ENCODE measurements around the gene SIL1.
"Not testable (repeated sequence)": the region's sequence is repeated elsewhere in the genome, so short reads cannot be mapped to it uniquely, and the experiment has no call there.

The SIL1 gene

DNA sequence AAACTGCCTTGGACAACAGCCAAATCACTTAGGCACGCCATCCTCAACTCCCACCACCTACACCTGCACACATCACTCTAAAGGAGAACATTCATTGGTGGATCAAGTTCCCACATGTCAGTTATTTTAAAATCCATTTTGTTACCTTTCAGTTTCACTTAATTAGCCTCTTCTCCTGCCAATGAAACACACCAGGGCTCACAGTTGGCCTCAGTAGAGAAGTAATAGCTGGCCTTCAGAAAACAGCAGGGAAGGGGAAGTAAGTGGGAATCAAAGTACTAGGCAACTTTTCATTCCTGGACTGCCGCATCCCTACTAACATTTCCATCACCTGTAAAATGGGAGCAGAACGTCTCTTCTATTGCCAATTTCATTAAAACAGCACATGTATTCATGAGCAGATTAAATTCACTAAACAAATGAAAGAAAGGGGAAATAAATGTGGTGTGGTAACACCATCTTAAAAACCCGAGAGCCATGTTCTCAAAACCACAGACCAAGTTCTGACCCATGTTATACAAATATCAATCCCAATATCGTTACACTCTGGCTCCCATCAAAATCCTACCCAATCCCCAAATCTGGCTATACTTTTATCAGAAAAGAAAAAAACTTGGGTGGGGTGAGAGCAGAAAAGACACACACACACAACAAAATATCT is 1.7 kb downstream of the SIL1 start:
- DNase-seq = no peak

- DNase-seq = no peak
Observed at GRCh38 chr5:139194486-139194885, 3.7 kb downstream of the SIL1 start.

DNA sequence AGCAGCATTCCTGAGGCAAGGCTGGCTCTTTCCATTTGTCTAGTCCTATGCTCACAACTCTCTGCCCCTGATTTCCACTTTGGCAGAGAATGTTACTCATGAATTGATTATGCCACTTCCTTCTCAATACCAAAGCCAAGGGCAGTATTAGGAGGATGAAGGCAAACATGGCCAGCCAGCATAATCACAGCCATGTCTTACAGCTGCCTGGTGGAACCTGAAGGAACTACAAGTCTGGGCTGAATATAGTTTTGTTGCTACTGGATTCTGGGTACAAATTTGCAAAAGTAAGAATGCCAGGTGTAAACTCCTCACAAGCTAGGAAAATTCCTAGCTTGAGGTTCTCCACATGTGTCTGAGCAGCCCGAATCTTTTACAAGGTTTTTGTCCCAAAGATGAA is 4.2 kb downstream of the SIL1 start:
- DNase-seq = no peak

GRCh38 chr5:139192906-139193305 is 5.3 kb downstream of the SIL1 start:
- not testable (repeated sequence) for DNase-seq

DNA sequence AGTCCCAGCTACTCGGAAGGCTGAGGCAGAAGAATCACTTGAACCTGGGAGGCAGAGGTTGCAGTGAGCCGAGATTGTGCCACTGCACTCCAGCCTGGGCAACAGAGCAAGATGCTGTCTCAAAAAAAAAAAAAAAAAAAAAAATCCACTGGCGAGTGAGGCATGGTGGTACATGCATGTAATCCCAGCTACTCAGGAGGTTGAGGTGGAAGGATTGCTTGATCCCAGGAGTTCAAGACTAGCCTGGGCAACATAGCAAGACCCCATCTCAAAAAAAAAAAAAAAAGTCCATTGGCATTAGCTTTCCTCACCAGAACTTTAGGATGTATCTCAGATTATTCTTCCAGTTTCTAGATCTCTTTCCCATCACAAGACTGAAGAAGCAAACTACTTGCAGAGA is 6.2 kb downstream of the SIL1 start:
- DNase-seq = not testable (repeated sequence)

- DNase-seq = peak; percentile 43
Observed at GRCh38 chr5:139190125-139190524, 8.0 kb downstream of the SIL1 start.

DNA sequence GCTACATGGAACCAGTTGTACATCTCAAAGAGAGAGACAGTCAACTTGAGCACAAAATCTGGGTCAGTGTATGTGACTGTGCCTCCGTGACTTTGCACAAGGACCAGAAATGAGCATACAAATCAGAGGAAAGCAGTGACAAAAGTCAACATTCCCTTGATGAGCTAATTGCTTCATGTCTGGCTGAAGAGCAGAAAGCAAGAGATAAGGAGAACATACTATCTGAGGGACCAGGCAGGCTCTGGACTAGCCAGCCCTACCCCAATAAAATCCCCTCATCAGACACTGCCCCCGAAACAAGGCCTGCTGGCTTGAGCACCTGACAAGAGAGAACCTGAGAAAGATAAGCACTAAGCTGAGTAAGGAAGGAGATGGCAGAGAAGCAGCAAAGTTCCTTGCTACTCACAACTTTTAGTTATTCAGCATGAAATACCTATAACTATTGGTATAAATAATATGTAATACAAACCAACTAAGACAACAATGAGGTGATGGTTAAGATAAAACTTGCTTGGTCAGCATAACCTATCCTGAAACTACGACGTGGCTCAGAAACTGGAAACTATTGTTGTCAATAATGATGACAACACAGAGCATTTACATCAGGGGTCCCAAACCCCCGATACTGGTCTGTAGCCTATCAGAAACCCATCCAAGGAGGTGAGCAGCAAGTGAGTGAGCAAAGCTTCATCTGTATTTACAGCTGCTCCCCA is 9.5 kb downstream of the SIL1 start:
- no peak for DNase-seq

GRCh38 chr5:139186752-139187326 is 11.3 kb downstream of the SIL1 start:
- no peak for DNase-seq

DNA sequence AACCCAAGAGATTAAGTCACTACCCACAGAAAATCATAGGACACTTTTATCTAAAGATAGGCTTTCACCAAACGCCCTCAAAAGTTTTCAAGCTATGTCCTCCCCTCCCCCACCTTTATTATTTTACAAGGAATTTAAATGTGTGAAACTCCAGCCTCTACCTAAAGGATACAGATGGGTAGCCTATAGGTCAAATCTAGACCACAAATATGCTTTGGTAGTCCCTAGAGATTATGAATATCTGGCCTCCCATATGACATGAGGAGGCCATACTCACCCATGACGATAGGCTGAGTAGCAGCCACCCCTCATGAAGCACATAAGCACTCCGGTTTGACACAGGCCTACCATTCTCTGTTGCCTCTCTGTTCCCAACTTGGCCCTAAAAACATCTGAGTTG is 11.9 kb downstream of the SIL1 start:
- DNase-seq = no peak

DNA sequence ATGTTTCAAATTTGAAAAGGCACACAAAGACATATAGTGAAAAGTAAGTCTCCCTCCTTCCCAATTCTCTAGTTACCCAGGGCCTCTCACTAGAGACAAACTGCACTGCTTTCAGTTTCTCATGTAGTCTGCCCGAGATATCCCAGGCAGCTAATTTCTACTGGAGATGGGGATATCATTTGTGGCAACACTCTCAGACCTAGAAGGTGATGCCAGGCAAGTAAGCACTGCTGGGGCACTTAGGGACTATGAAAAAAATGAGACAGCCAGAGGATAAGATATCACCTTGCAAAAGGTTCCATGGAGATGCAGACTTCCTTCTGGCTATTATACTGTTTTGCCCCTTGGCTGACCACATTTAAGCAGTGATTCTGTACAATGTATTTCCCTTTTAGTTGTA is 12.6 kb downstream of the SIL1 start:
- DNase-seq = no peak

- no peak for DNase-seq
Observed at GRCh38 chr5:139183502-139183901, 14.7 kb downstream of the SIL1 start.

DNA sequence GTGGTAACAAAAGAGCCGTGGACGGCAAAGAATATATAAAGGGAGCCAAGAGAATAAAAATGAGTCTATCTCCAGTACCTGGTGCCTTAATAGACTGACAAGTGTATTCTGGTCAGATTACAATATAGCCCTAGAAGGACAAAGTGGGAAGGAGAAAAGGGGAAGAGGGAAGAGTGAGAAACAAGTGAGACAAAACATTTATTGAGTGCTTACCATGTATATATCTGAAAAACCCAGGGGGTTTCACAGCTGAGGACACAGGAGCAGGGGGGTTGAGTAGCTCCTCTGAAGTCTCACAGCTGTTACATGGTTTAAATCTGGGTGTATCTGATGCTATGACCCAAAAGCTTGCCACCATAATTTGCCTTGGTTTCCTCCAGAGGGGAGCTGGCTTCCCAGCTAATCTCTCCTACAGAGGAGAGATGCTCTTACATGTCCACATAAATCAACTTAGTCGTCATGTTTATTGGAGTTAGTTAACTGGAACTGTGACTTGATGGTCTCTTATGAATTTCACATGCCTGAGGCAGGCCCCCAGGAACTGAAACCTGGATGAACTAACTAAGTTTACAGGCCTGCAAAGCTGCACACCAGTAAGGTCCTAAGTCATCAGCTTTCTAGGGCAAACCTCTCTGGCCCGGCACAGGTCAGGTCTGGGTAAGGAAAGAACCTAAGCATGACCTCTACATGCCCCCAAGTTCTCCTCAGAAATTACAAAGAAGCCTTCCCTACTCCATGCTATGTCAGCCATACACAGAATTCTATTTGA is 15.5 kb downstream of the SIL1 start:
- no peak for DNase-seq

GRCh38 chr5:139181835-139182452 is 16.2 kb downstream of the SIL1 start:
- DNase-seq = no peak

DNA sequence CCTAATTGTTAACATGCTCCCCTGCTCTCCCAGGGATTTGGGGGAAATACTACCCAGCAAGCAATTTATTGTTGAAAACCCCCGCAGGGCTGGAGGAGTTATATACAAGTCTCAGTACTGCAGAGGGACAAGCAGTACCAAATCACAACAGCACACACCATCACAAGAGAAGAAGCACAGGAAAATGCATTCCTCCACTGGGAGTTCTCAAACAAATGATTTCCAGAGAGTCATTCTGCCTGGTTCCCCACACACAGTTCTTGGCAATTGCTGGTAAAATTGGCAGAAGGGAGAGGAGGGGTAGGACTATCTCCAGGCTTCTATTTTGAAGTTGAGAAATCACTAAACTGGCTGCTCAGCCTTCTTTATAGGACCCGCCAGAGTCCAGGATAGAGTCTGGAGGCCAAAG is 16.8 kb downstream of the SIL1 start:
- no peak for DNase-seq

GRCh38 chr5:139180850-139181249 is 17.3 kb downstream of the SIL1 start:
- DNase-seq = no peak

DNA sequence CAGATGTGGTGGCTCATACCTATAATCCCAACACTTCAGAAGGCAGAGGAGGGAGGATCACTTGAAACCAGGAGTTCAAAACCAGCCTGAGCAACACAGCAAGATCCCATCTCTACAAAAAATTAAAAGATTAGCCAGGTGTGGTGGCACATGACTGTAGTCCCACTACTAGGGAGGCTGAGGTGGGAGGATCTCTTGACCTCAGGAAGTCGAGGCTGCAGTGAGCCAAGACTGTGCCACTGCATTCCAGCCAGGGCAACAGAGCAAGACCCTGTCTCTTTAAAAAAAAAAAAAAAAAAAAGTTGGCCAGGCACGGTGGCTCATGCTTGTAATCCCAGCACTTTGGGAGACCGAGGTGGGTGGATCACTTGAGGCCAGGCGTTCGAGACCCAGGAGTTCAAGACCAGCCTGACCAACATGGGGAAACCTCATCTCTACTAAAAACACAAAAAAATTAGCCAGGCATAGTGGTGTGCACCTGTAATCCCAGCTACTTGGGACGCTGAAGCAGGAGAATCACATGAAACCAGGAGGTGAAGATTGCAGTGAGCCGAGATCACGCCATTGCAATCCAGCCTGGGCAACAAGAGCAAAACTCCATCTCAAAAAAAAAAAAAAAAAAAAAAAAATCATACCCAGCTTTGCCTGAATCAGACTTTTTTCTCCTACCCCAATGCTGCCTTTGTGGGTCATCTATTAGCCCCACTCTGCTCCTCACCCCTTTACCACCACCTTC is 18.2 kb downstream of the SIL1 start:
- DNase-seq = not testable (repeated sequence)

- no peak for DNase-seq
Observed at GRCh38 chr5:139178935-139179334, 19.2 kb downstream of the SIL1 start.

GRCh38 chr5:139178589-139178917 is 19.6 kb downstream of the SIL1 start:
- no peak for DNase-seq

DNA sequence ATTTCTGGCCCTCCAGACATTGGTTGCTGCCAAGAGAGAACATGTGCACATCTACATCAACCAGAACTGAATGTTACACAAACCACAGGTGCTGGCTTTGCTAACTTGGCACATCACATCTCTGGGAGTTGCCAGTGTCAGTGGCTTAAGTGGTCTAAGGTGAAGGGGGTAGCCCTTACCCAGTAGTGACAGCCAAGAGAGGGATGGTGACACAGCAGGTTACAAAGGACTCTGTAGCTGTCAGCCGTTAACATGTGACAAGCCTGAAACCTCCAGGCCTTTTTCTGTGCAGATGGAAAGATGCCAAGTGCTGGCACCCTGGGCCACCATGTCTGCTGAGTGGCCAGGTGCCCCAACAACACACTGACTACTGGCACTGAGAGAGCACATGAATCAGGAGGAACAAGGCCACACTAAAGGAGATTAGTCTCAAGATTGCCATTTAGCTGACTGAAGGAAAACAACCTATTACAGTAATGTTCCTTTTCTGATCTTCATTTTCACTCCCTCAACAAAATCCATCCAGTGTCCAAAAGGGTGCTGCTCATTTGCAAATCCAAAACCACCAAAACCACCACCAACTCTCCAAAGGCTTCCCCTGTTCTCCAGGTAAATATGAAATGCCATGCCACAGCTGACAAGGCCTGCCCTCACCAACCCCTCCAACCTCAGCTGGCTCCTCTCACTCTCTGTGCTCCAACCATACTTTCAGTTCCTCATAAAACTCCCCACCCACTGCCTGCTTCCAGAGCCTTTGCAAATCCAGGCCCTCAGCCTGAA is 20.2 kb downstream of the SIL1 start:
- no peak for DNase-seq

DNA sequence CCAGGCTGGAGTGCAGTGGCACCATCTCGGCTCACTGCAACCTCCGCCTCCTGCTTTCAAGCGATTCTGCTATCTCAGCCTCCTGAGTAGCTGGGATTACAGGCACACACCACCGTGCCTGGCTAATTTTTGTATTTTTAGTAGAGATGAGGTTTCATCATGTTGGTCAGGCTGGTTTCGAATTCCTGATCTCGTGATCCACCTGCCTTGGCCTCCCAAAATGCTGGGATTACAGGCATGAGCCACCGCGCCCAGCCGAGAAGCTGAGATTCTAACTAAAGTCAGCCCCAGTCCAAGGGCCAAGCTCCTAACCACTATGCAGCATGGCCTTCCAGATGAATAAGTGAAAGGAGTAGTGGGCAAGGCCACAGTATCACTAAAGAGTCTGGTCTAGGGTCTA is 20.9 kb downstream of the SIL1 start:
- DNase-seq = not testable (repeated sequence)

DNA sequence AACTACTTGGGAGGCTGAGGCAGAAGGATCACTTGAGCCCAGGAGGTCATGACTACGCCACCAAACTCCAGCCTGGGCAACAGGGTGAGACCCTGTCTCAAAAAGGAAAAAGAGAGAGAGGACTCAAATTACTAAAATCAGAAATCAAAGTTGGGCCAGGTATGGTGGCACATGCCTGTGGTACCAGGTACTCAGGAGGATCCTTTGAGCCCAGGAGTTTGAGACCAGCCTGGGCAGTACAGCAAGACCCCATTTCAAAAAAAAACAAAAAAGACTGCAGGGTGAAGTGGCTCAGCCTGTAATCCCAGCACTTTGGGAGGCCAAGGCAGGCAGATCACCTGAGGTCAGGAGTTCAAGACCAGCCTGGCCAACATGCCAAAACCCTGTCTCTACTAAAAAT is 23.8 kb downstream of the SIL1 start:
- not testable (repeated sequence) for DNase-seq
